Tibial artery (tissue), 4 donors: Measurements from ENCODE around the gene KRTAP10-7.
"Not testable (repeated sequence)": the region's sequence is repeated elsewhere in the genome, so short reads cannot be mapped to it uniquely, and the experiment has no call there.

Source experiments
- DNase-seq, 2 donors: peaks; one replicate each; pipeline ENCODE4 v3.0.0-alpha.2; 2019
- H3K27ac ChIP-seq, 2 donors: fragments of 200-600 bp; sonication (generic) in 1 of 2; 1 replicate in 1 of 2; 2 replicates in 1 of 2; pipeline ENCODE4 v1.5.1; 2018 to 2019; ENCODE audit warnings: mild to moderate bottlenecking in 1 of 2
- H3K27me3 ChIP-seq, 2 donors: fragments of 200-600 bp; sonication (generic) in 1 of 2; one replicate each; pipeline versions ENCODE4 v1.5.1 to v1.6.0; 2016 to 2019
- H3K36me3 ChIP-seq, 3 donors: fragments of 200-600 bp; sonication (generic) in 2 of 3; one replicate each; pipeline ENCODE4 v1.5.1; 2016 to 2019; ENCODE audit warnings: mild to moderate bottlenecking in 2 of 3
- H3K4me1 ChIP-seq, 4 donors: fragments of 200-600 bp; sonication (generic) in 2 of 4; 1 replicate in 3 of 4; 2 replicates in 1 of 4; pipeline ENCODE4 v1.5.1; 2016 to 2019
- H3K4me3 ChIP-seq, 2 donors: fragments of 200-600 bp; sonication (generic) in 1 of 2; 1 replicate in 1 of 2; 2 replicates in 1 of 2; pipeline ENCODE4 v1.5.1; 2018 to 2019; ENCODE audit warnings: mild to moderate bottlenecking in 2 of 2
- H3K9me3 ChIP-seq, 3 donors: fragments of 200-600 bp; sonication (generic) in 1 of 3; one replicate each; pipeline ENCODE4 v1.5.1; 2016 to 2019
- CTCF ChIP-seq, 2 experiments: fragments of 200-600 bp in 1 of 2; fragments of 450-650 bp in 1 of 2; IDR thresholded peaks; one replicate each; pipeline ENCODE4 v1.5.1; 2017 to 2019; ENCODE audit warnings: antibody characterized with exemption in 2 of 2, mild to moderate bottlenecking in 1 of 2, moderate library complexity in 1 of 2
- intact Hi-C: fragments of 100-400 bp; cut with DNase I; formaldehyde crosslinking; loops from one replicate; pipeline ENCODE4 v1.15.0; 2023; ENCODE audit warnings: low total_unique reads

Gene KRTAP10-7

GRCh38 chr21:44628707-44629391 is 28.5 kb downstream of the KRTAP10-7 start:
- no peak overlapping the region for H3K27ac ChIP-seq
- H3K36me3 ChIP-seq, result no peaks in the 10 kb centered on the region
- DNase-seq, result no peak
- no peak for TF ChIP-seq CTCF (IDR thresholded peaks at IDR 0.05)
- H3K9me3 ChIP-seq, result peaks cover 7 to 36% (median 30%) of the 10 kb centered on the region in 3 donors
- H3K27me3 ChIP-seq, result peaks cover 0 to 27% of the 10 kb centered on the region in 2 donors
- intact Hi-C loops, result no loop called here
- H3K4me1 ChIP-seq, result no peaks in the 10 kb centered on the region
- H3K4me3 ChIP-seq, result no peak overlapping the region

- no peak overlapping the region for H3K4me3 ChIP-seq
- intact Hi-C loops, result no loop called here
Observed at GRCh38 chr21:44630440-44630839, 30.0 kb downstream of the KRTAP10-7 start.

DNA sequence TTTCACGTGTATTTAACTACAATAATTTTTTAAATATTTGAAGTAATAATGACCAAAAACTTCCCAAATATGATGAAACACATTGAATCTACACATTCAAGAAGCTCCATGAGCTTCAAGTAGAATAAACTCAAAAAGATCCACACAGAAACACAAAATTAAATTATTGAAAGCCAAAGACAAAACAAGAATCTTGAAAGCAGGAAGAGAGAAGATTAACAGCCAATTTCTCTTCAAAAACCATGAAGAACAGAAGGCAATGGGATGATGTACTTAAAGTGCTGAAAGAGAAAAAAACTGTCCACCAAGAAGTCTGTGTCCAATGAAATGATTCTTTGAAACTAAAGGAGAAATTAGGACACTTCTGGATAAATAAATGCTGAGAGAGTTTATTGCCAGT is 31.7 kb downstream of the KRTAP10-7 start:
- Histone ChIP-seq H3K4me1 (no peaks in the 10 kb centered on the region), H3K36me3 (no peaks in the 10 kb centered on the region), H3K4me3 (no peak overlapping the region), H3K9me3 (peaks cover 7 to 30% (median 27%) of the 10 kb centered on the region in 3 donors), H3K27me3 (peaks cover 0 to 19% of the 10 kb centered on the region in 2 donors), H3K27ac (no peak overlapping the region)
- intact Hi-C loops, result no loop called here
- no peak for DNase-seq
- TF ChIP-seq CTCF (IDR thresholded peaks at IDR 0.05), result no peak

More at GRCh38 chr21:44630440-44630839, 30.0 kb downstream of the KRTAP10-7 start:
- TF ChIP-seq CTCF (IDR thresholded peaks at IDR 0.05), result no peak
- H3K27ac ChIP-seq, result no peak overlapping the region
- H3K4me1 ChIP-seq, result no peaks in the 10 kb centered on the region
- no peak for DNase-seq
- peaks cover 7 to 30% (median 27%) of the 10 kb centered on the region in 3 donors for H3K9me3 ChIP-seq
- no peaks in the 10 kb centered on the region for H3K36me3 ChIP-seq
- peaks cover 0 to 27% of the 10 kb centered on the region in 2 donors for H3K27me3 ChIP-seq

GRCh38 chr21:44636209-44637017 is 36.0 kb downstream of the KRTAP10-7 start:
- intact Hi-C loops, result no loop called here
- no peak overlapping the region for H3K27ac ChIP-seq
- TF ChIP-seq CTCF (IDR thresholded peaks at IDR 0.05), result no peak
- DNase-seq, result no peak
- H3K9me3 ChIP-seq, result peaks cover 1 to 26% (median 11%) of the 10 kb centered on the region in 3 donors
- no peak overlapping the region for H3K4me3 ChIP-seq
- H3K27me3 ChIP-seq, result peaks cover 0 to 25% of the 10 kb centered on the region in 2 donors
- H3K4me1 ChIP-seq, result no peaks in the 10 kb centered on the region
- no peaks in the 10 kb centered on the region for H3K36me3 ChIP-seq

GRCh38 chr21:44637018-44637850 is 36.8 kb downstream of the KRTAP10-7 start, which contains the start of gene KRTAP10-10:
Gene KRTAP10-10, plus strand, starts transcription at chr21:44637356. Its CDS starts 62 bp downstream, at chr21:44637418.
- H3K27me3 ChIP-seq, result peaks cover 0 to 25% of the 10 kb centered on the region in 2 donors
- no peaks in the 10 kb centered on the region for H3K4me1 ChIP-seq
- intact Hi-C loops, result no loop called here
- peaks cover 0 to 19% (median 3%) of the 10 kb centered on the region in 3 donors for H3K9me3 ChIP-seq
- H3K27ac ChIP-seq, result no peak within 1 kb of the TSS
- TF ChIP-seq CTCF (IDR thresholded peaks at IDR 0.05), result no peak
- H3K36me3 ChIP-seq, result no peaks in the 10 kb centered on the region
- no peak within 1 kb of the TSS for H3K4me3 ChIP-seq
- DNase-seq, result no peak

- DNase-seq, H3K4me1 ChIP-seq, H3K36me3 ChIP-seq, intact Hi-C loops, H3K4me3 ChIP-seq, H3K27ac ChIP-seq: not testable (repeated sequence)
- Histone ChIP-seq H3K9me3 (peaks cover 0 to 13% (median 0%) of the 10 kb centered on the region in 3 donors), H3K27me3 (peaks cover 0 to 25% of the 10 kb centered on the region in 2 donors)
Observed at GRCh38 chr21:44637851-44638348, 37.5 kb downstream of the KRTAP10-7 start.

GRCh38 chr21:44638506-44639330 is 38.3 kb downstream of the KRTAP10-7 start:
- intact Hi-C loops, H3K36me3 ChIP-seq, DNase-seq, H3K4me1 ChIP-seq, H3K27ac ChIP-seq, H3K4me3 ChIP-seq: not testable (repeated sequence)
- H3K27me3 ChIP-seq, result peaks cover 0 to 25% of the 10 kb centered on the region in 2 donors
- peaks cover 0 to 11% (median 0%) of the 10 kb centered on the region in 3 donors for H3K9me3 ChIP-seq
